ENCODE data around the gene AFF3.

The AFF3 gene

DNA sequence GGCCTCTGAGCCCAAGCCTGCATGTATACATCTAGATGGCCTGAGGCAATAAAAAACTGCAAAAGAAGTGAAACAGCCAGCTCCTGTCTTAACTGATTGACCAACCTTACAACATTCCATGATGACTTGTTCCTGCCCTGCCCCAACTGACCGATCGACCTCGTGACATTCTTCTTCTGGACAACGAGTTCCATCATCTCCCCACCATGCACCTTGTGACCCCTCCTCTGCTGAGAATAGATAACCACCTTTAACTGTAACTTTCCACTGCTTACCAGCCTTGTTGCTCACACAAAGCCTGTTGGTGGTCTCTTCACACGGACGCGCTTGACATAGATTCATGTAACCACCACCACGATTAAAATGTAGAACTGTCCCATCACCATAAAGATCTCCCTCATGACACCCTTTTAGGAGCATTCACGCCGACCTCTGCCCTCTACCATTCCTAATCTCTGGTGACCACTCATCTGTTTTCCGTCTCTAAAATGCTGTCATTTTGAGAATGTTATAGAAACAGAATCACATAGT is 532.5 kb downstream of the AFF3 start:
- no peak for DNase-seq (ENCODE audit: low read depth in 3 of 3)

DNA sequence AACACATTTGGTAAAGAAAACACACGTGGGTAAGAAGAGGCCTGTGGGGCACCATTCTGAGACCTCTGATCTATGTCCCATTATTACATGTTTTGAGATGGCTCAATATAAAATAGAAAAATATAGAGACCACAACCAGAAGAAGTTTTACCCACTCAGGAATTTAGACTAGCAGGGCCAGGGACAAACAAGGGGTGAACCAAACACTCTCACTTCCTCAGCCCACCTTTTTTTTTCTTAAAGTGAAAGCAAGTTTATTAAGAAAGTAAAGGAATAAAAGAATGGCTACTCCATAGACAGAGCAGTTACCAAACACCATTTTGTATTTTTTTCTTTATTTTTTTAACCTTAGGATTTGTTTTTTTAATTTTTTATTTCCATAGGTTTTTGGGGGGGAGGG is 533.5 kb downstream of the AFF3 start:
- DNase-seq (ENCODE audit: low read depth in 3 of 3) = no peak

- DNase-seq (ENCODE audit: low read depth in 3 of 3) = no peak
Observed at GRCh38 chr2:99607861-99608491, 534.4 kb downstream of the AFF3 start.

DNA sequence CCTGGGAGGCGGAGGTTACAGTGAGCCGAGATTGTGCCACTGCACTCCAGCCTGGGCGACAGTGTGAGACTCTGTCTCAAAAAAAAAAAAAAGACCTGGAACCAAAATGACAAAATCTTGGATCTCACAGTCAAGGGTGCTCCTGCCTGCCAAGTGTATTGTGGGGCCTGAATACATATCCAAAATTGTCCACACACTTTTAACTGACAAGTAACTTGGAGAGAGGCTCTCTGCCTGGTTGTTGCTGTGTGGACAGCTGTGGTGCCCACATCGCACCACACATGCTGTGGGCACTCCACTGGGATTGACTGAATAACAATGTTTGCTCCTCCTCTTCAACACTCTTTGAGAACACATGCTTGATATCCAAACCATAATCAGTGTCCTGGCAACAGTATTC is 534.9 kb downstream of the AFF3 start:
- DNase-seq (ENCODE audit: low read depth in 3 of 3) = no peak

GRCh38 chr2:99605036-99605435 is 537.4 kb downstream of the AFF3 start:
- no peak for DNase-seq (ENCODE audit: low read depth in 3 of 3)

- no peak for DNase-seq (ENCODE audit: low read depth in 3 of 3)
Observed at GRCh38 chr2:99602476-99602875, 539.9 kb downstream of the AFF3 start.

DNA sequence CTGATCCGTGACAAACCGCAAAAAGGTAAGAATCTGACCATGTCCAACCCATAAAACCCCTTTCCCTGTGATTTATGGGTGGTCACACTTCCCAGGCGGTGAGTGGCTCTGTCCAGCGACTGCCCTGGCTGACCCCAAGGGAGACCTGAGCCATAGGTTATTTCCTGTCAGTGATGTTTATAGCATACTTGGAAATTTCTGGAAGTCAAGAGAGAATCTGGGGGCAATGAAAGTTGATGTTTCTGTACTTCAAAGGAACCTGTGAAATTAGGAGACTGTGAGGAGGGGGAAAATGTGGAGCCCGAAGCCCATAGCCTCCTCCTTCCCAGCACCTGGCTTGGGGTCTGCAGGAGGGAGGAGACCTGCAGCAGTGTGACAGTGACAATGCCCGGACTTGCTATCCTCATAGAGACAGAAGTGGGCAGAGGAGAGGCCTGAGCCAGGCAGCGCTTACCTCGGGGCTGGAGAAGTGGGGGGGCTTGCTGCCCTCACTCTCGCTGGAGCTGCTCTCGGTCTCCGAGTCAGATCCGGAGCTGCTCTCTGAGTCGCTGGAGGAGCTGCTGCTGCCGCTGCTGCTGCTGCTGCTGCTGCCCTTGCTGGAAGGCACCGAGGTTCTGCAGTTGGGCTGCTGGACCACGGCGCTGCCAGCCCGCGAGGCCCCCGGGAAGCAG is 541.3 kb downstream of the AFF3 start:
- no peak for DNase-seq (ENCODE audit: low read depth in 3 of 3)

DNA sequence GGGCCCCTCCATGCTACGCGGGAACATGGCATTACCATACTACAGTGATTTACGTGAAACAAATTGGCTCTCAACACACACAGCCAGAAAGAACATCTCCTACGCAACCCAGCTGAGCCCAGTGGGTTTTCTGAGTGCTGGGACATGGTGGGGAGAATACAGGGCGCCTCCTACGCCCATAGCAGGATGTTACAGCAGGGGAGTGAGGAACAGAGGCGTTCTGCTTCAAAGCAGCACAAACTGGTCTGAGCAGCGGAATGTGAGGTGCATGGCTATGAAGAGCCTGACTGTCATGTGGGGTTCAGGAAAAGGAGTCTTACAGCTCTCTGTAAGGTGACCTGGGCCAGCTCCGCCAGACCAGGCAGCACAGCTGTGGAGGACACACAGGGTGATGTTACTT is 543.9 kb downstream of the AFF3 start:
- DNase-seq (ENCODE audit: low read depth in 3 of 3) = no peak

- no peak for DNase-seq (ENCODE audit: low read depth in 3 of 3)
Observed at GRCh38 chr2:99597616-99598015, 544.8 kb downstream of the AFF3 start.

GRCh38 chr2:99595373-99595772 is 547.0 kb downstream of the AFF3 start:
- no peak for DNase-seq (ENCODE audit: low read depth in 3 of 3)

GRCh38 chr2:99593692-99594427 is 548.5 kb downstream of the AFF3 start:
- DNase-seq (ENCODE audit: low read depth in 3 of 3) = no peak

DNA sequence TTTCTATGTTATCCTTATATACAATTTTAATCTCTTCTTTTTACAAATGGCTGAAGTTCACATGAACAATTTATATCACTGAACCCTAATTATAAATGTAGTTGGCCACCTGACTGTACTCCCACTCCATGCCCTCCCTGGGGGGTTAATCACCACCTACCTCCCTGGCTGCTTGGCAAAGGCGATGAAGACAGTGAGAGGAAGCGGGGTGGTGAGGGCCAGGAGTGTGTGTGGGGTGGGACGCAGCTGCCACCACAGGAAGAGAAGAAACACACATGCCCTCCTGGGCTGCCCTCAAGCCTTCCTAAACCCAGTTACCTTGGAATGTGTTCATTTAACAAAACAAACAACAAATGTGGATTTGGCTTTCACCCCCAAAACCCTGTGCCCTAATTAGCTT is 565.6 kb downstream of the AFF3 start:
- no peak for DNase-seq (ENCODE audit: low read depth in 3 of 3)

- no peak for DNase-seq (ENCODE audit: low read depth in 3 of 3)
Observed at GRCh38 chr2:99573634-99574251, 568.6 kb downstream of the AFF3 start.

- DNase-seq (ENCODE audit: low read depth in 3 of 3) = no peak
Observed at GRCh38 chr2:99572373-99573164, 569.8 kb downstream of the AFF3 start.

GRCh38 chr2:99571954-99572353 is 570.4 kb downstream of the AFF3 start:
- no peak for DNase-seq (ENCODE audit: low read depth in 3 of 3)

DNA sequence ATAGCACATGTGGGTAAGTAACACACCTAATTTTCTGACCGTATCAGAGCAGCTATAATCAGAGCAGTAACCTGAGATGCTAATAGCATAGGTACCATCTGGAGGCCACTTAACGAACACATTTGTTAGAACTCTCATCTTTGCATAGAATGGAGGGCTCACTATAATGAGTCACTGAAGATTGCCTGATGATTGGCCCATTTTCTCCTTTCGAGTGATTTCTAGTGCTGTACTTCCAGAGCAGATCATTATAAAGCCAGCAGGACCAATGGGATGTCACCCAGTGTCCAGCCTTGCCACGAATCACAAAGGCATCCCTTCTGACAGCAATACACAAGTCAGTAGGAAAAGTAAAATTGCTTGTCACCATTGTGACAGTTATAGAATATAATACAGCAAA is 570.9 kb downstream of the AFF3 start:
- DNase-seq (ENCODE audit: low read depth in 3 of 3) = no peak

GRCh38 chr2:99571021-99571420 is 571.4 kb downstream of the AFF3 start:
- DNase-seq (ENCODE audit: low read depth in 3 of 3) = no peak

DNA sequence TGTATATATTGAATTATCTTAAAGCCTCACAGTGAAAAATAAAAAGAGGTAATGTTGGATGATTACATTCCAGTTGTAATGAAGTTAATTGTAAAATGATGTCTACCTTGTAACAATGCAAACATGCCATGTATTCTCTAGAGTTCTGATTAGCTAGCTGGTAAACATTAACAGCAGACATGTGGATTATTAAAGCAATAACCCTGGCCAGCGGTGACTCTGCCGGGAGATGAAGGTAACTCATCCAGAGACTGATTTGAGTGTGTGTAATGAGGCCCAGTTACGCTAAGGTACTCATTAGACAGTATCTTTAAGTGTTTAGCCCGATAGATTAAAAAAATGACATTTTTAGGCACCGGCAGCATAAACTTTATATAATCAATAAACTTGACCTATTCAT is 573.0 kb downstream of the AFF3 start:
- DNase-seq (ENCODE audit: low read depth in 3 of 3) = no peak

DNA sequence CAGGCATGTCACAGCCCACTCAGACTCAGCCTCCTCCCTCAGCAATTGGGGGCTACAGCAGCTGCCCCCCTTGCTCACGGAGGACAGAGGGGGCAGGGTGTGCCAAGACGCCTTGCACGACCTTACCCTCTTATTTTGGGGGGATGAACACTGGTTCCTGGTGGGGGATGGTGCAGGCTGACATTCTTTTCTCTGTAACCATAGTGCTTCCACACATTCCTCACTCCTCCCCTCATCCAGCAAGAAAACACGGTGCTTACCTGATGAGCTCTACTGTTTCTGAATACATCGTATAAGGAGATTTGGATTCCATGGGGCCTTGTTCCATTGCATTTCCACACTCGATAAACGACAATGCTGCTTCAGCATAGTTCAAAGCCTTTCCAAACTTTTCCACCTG is 577.2 kb downstream of the AFF3 start:
- no peak for DNase-seq (ENCODE audit: low read depth in 3 of 3)

DNA sequence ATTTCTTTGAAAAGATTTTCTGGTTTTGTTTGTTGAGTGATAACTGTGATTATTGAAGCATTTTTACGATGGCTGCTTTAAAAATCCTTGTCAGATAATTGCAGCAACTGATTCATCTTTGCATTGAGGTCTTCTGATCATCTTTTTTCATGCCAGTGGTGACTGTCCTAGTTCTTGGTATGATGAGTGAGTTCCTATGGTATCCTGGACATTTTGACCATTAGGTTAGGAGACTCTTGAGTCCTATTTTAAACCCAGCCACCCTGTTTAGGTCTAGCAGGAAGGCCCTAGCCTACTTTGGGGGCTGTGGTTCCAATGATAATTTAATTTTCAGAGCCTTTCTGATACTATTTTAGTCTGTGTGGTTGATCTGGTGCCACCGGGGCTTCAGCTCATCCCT is 579.9 kb downstream of the AFF3 start:
- DNase-seq (ENCODE audit: low read depth in 3 of 3) = no peak

DNA sequence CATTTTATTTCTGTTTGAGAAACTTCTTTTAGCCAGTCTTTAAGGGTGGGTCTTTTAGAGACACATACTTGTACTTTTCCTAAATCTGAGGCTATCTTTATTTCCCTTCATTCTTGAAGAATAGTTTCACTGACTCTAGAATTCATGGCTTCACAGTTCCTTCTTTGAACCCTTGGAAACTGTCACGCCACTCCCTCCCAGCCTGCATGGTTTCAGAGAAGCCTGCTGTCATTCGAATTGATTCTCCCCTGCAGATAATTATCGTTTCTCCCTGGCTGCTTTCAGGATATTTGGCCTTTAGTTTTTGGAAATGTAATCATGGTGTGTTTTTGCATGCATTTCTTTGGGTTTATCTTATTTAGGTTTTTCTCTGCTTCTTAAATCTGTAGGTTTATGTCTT is 580.6 kb downstream of the AFF3 start:
- no peak for DNase-seq (ENCODE audit: low read depth in 3 of 3)
